K562 (cell line): ENCODE data around the gene ZNHIT2. TPM values are rescaled to one million over a fixed set of nuclear protein-coding genes. Genes with fewer than 3 reads are reported as not detected.

Experiments used
- CHCHD3 ChIP-seq: fragments of 250-450 bp; sonication (Bioruptor Pico); IDR thresholded peaks from 2 replicates; pipeline ENCODE4 v2.1.2; 2022; ENCODE audit warnings: mild to moderate bottlenecking
- GTF2A2 ChIP-seq: IDR thresholded peaks from 2 replicates; pipeline ENCODE4 v1.6.1; 2016; ENCODE audit warnings: mild to moderate bottlenecking, missing genetic modification characterization, missing compliant biosample characterization
- HCFC1 ChIP-seq: IDR thresholded peaks from 2 replicates; pipeline ENCODE4 v1.6.1; 2012; ENCODE audit warnings: low read depth, low read length, improper control_type of control experiment
- PCBP1 ChIP-seq: fragments of 200-400 bp; formaldehyde crosslinking; IDR thresholded peaks from 2 replicates; pipeline ENCODE4 v1.6.1; 2018; ENCODE audit warnings: mild to moderate bottlenecking, low read depth, low read length; ENCODE audit not compliant: poor library complexity, severe bottlenecking
- PHTF2 ChIP-seq: fragments of 250-450 bp; sonication (Bioruptor Pico); IDR thresholded peaks from 2 replicates; pipeline ENCODE4 v1.5.0; 2021; ENCODE audit warnings: mild to moderate bottlenecking
- PTRF ChIP-seq: fragments of 450-650 bp; IDR thresholded peaks from 2 replicates; pipeline ENCODE4 v1.6.1; 2016; ENCODE audit warnings: mild to moderate bottlenecking, missing genetic modification characterization, missing compliant biosample characterization
- RBM25 ChIP-seq: fragments of 200-400 bp; formaldehyde crosslinking; IDR thresholded peaks from 2 replicates; pipeline ENCODE4 v1.6.1; 2018; ENCODE audit warnings: low read length, low read depth, moderate library complexity; ENCODE audit not compliant: severe bottlenecking
- RUNX1 ChIP-seq: sonication (generic); IDR thresholded peaks from 2 replicates; pipeline ENCODE4 v1.6.1; 2016; ENCODE audit warnings: antibody characterized with exemption, low read depth
- SRSF7 ChIP-seq: fragments of 200-400 bp; formaldehyde crosslinking; optimal IDR thresholded peaks from 2 replicates; pipeline ENCODE3; 2017; ENCODE audit warnings: mild to moderate bottlenecking, low read depth, low read length
- U2AF1 ChIP-seq: fragments of 200-400 bp; formaldehyde crosslinking; optimal IDR thresholded peaks from 2 replicates; pipeline ENCODE3; 2017; ENCODE audit warnings: mild to moderate bottlenecking, low read depth, low read length, moderate library complexity
- ZBTB1 ChIP-seq: sonication (generic); formaldehyde crosslinking; IDR thresholded peaks from 2 replicates; pipeline ENCODE4 v1.8.1; 2023; ENCODE audit warnings: missing genetic modification reagents, low read depth, mild to moderate bottlenecking, borderline replicate concordance
- ZKSCAN3 ChIP-seq: fragments of 250-450 bp; sonication (Bioruptor Pico); IDR thresholded peaks from 2 replicates; pipeline ENCODE4 v1.4.0; 2020
- ZKSCAN8 ChIP-seq: fragments of 200-800 bp; sonication (Bioruptor generic); IDR thresholded peaks from 2 replicates; pipeline ENCODE4 v1.6.1; 2016; ENCODE audit warnings: missing genetic modification characterization, missing compliant biosample characterization
- polyA plus RNA-seq, 8 experiments: library from polyadenylated mRNA; depleted of rRNA in 4 of 8; stranded (reverse) in 5 of 8; unstranded in 3 of 8; fragments of >200 nt; fragmentation: Nextera tagmentation in 2 of 8; fragmentation: Illumina TruSeq in 1 of 8; extraction: Ambion mirVana in 2 of 8; extraction: Trizol in 1 of 8; gene quantifications; 2 replicates each; pipeline versions ENCODE4 v1.2.1 to v1.2.3, GENCODE V29; 2011 to 2014; ENCODE audit warnings: inconsistent platforms in 1 of 8, missing spikeins in 1 of 8
- total RNA-seq, 7 experiments: library from RNA; depleted of rRNA in 6 of 7; stranded (reverse); fragments of >200 nt in 6 of 7; fragmentation: Illumina TruSeq in 2 of 7; extraction: Trizol in 2 of 7; gene quantifications; 2 replicates each; pipeline versions ENCODE4 v1.2.1 to v1.2.3, GENCODE V29; 2011 to 2021; ENCODE audit warnings: low replicate concordance in 1 of 7
- TF ChIP-seq, protein P1 (sequence below), 2 experiments: fragments of 450-650 bp; IDR thresholded peaks; 2 replicates each; pipeline ENCODE4 v1.6.1; 2016; ENCODE audit warnings: mild to moderate bottlenecking in 2 of 2, borderline replicate concordance in 1 of 2, low read depth in 1 of 2, moderate library complexity in 1 of 2
- TF ChIP-seq, protein P2 (sequence below): fragments of 200-400 bp; formaldehyde crosslinking; IDR thresholded peaks from 2 replicates; pipeline ENCODE4 v1.6.1; 2017; ENCODE audit warnings: mild to moderate bottlenecking, low read depth, low read length, moderate library complexity

ZNHIT2 gene
- total and polyA plus RNA-seq, 9 of the 15 experiments (the other 6 are each of a cell fraction or from before 2014, with no cell fraction given): 0.08 to 39.0 (median 2.5) TPM

DNA sequence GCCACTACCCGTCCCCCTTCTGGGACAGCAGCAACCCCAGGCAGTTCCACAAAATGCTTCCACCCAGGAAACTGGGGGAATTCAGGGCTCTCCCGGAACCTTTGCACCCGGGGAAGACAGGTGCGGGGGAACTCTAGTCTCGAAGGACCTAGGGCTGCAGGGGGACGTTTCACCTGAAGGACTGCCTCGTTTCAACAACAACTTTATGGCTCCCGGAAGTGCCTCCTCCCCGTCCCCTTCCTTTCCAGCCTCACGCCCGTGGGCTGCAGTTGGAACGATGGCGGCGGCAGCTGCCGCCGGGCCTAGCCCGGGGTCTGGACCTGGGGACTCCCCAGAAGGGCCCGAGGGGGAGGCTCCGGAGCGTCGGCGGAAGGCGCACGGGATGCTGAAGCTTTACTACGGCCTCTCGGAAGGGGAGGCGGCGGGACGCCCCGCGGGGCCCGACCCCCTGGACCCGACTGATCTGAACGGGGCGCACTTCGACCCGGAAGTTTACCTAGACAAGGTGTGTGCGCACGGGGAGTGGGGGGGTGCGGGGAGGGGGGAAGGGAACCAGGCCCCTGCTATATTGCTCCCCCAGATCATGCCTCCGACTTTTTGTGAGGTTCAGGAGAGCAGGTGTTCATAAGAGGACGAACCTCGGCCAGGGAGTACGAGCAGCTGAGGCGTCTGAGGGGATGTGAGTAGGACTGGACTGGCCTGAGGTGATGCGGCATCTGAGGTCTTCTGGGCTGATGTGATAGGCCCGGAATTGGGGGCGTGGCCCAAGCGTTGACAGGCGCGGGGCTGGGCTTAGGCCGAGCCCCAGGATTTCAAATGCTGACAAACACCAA, 21.3 kb downstream of the ZNHIT2 start, which contains the start of gene VPS51 (continued):
- TF ChIP-seq, protein P1, sequence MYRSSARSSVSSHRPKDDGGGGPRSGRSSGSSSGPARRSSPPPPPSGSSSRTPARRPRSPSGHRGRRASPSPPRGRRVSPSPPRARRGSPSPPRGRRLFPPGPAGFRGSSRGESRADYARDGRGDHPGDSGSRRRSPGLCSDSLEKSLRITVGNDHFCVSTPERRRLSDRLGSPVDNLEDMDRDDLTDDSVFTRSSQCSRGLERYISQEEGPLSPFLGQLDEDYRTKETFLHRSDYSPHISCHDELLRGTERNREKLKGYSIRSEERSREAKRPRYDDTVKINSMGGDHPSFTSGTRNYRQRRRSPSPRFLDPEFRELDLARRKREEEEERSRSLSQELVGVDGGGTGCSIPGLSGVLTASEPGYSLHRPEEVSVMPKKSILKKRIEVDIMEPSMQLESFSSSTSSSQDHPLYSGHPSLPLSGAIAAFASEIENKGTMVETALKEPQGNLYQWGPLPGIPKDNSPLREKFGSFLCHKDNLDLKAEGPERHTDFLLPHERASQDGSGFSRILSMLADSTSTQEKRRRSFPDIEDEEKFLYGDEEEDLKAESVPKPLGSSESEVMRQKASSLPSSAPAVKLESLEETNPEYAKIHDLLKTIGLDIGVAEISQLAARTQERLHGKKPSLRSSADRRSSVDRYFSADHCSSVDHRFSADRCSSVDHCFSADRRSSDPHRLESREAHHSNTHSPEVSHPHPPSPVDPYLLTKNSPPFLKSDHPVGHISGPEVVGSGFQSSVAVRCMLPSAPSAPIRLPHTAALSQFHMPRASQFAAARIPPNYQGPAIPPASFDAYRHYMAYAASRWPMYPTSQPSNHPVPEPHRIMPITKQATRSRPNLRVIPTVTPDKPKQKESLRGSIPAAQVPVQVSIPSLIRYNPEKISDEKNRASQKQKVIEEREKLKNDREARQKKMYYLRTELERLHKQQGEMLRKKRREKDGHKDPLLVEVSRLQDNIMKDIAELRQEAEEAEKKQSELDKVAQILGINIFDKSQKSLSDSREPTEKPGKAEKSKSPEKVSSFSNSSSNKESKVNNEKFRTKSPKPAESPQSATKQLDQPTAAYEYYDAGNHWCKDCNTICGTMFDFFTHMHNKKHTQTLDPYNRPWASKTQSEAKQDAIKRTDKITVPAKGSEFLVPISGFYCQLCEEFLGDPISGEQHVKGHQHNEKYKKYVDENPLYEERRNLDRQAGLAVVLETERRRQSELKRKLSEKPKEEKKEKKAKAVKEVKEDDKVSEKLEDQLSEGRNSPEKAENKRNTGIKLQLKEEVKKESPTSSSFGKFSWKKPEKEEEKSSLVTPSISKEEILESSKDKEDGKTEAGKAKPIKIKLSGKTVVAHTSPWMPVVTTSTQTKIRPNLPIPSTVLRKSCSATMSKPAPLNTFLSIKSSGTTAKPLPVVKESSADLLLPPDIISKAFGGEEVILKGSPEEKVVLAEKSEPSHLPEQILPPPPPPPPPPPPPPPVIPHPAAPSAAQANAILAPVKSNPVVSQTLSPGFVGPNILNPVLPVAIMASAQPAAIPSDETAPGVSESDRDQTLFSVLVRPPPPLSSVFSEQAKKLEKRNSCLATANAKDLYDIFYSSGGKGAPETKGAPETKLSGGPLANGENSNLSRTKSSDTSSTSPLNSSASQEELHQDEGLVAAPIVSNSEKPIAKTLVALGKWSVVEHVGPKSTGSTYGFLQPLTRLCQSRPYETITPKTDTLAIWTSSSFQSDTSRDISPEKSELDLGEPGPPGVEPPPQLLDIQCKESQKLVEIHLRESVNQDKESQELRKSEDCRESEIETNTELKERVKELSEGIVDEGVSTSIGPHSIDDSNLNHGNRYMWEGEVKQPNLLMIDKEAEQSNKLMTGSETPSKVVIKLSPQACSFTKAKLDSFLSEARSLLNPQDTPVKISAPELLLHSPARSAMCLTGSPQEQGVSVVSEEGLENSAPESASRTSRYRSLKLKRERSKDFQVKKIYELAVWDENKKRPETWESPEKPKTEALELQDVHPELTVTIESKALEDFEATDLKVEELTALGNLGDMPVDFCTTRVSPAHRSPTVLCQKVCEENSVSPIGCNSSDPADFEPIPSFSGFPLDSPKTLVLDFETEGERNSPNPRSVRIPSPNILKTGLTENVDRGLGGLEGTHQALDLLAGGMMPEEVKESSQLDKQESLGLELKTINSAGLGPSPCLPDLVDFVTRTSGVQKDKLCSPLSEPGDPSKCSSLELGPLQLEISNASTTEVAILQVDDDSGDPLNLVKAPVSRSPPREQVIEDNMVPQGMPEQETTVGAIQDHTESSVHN (IDR thresholded peaks at IDR 0.05; ENCODE audit: borderline replicate concordance in 1 of 2, low read depth in 1 of 2): no peak
- TF ChIP-seq CHCHD3 (0 out of 2 replicates have a peak, but pooled peaks have one; percentile 65), PHTF2 (CRISPR knock-in tag) (no peak), SRSF7 (no peak), U2AF1 (no peak), ZBTB1 (CRISPR knock-in tag) (0 out of 2 replicates have a peak, but pooled peaks have one; percentile 26), RBM25 (no peak), PCBP1 (peak; percentile 32), PTRF (tag) (peak; percentile 44; the same call in 1 of the 2 replicates), GTF2A2 (tag) (no peak), ZKSCAN3 (CRISPR knock-in tag) (no peak), HCFC1 (peak; percentile 99), RUNX1 (0 out of 2 replicates have a peak, but pooled peaks have one; percentile 37), ZKSCAN8 (CRISPR knock-in tag) (no peak; the same call in 1 of the 2 replicates)
- TF ChIP-seq, protein P2, sequence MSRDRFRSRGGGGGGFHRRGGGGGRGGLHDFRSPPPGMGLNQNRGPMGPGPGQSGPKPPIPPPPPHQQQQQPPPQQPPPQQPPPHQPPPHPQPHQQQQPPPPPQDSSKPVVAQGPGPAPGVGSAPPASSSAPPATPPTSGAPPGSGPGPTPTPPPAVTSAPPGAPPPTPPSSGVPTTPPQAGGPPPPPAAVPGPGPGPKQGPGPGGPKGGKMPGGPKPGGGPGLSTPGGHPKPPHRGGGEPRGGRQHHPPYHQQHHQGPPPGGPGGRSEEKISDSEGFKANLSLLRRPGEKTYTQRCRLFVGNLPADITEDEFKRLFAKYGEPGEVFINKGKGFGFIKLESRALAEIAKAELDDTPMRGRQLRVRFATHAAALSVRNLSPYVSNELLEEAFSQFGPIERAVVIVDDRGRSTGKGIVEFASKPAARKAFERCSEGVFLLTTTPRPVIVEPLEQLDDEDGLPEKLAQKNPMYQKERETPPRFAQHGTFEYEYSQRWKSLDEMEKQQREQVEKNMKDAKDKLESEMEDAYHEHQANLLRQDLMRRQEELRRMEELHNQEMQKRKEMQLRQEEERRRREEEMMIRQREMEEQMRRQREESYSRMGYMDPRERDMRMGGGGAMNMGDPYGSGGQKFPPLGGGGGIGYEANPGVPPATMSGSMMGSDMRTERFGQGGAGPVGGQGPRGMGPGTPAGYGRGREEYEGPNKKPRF: no peak
